KBM-7 (cell line): ENCODE measurements around the gene SSR1.
"Not testable (repeated sequence)": the region's sequence is repeated elsewhere in the genome, so short reads cannot be mapped to it uniquely, and the experiment has no call there.

ENCODE experiments used
- DNase-seq: peaks from one replicate; pipeline ENCODE4 v3.0.0-alpha.2; 2015
- in situ Hi-C: fragments of 300-500 bp; cut with MboI; formaldehyde crosslinking; loops from 2 replicates; pipeline ENCODE4 v1.14.3; 2020; ENCODE audit warnings: low sequenced_read_pairs, low pct_unique_long_range_greater_than_20kb, mixed read lengths

SSR1 gene

DNA sequence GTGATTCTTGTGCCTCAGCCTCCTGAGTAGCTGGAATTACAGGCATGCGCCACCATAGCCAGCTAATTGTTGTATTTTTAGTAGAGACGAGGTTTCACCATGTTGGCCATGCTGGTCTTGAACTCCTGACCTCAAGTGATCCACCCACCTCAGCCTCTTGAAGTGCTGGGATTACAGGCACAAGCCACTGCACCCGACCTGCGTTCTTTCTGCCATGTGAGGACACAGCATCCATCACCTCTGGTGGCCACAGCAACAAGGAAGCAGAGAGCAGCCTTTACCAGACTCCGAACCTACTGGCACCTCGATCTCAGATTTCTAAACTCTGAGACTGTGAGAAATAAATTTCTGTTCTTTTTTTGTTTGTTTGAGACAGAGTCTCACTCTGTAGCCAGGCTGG is 8.9 kb upstream of the SSR1 start:
- DNase-seq, in situ Hi-C loops: not testable (repeated sequence)

DNA sequence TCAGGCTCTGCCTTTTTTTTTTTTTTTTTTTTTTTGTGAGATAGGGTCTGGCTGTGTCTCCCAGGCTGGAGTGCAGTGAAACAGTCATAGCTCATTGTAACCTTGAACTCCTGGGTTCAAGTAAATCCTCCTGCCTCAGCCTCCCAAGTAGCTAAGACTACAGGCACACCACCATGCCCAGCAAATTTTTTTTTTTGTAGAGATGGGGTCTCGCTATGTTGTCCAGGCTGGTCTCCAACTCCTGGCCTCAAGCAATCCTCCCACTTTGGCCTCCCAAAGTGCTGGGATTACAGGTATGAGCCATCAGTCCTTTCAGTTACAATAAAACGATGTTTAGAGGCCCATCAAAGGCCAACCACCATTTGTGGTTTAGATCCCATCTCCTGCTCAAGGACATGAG is 6.4 kb upstream of the SSR1 start:
- DNase-seq, in situ Hi-C loops: not testable (repeated sequence)

DNA sequence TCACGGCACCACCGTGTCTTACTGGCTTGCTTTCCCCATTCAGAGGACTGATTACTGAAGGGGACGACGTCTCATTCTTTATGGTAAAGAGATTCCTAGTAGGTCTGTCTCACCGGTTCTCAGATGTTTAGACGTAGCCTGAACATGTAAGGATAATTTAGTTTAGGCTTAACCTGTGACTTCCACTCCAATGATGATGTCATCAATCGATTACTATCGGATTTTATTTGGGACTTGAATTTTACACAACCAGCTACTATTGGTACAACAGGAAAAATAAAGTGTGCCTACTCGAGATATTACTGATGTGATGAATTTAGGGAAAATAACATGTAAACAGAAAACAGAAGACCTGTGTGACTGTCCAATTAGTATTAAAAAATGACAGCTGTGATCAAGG is 4.5 kb upstream of the SSR1 start:
- no peak for DNase-seq
- in situ Hi-C loops: no loop called here

- no peak for DNase-seq
- in situ Hi-C loops: no loop called here
Observed at GRCh38 chr6:7316658-7317533, 3.9 kb upstream of the SSR1 start.

DNA sequence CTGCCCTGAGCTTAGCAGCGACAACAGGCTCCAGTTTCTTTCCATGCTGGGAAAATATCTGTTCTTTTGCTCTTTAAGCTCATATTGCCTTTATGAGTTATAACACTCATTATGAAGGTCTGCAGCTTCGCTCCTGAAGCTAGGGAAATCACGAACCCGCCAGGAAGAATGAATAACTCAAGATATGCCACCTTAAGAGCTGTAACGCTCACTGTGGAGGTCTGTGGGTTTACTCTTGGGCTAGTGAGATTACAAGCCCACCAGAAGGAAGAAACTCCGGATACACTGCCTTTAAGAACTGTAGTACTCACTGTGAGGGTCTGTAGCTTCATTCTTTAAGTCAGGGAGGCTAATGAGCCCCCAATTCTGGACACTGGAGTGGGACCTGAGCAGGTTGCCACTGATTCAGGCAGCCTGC is 3.0 kb upstream of the SSR1 start:
- no peak for DNase-seq
- in situ Hi-C loops: no loop called here

DNA sequence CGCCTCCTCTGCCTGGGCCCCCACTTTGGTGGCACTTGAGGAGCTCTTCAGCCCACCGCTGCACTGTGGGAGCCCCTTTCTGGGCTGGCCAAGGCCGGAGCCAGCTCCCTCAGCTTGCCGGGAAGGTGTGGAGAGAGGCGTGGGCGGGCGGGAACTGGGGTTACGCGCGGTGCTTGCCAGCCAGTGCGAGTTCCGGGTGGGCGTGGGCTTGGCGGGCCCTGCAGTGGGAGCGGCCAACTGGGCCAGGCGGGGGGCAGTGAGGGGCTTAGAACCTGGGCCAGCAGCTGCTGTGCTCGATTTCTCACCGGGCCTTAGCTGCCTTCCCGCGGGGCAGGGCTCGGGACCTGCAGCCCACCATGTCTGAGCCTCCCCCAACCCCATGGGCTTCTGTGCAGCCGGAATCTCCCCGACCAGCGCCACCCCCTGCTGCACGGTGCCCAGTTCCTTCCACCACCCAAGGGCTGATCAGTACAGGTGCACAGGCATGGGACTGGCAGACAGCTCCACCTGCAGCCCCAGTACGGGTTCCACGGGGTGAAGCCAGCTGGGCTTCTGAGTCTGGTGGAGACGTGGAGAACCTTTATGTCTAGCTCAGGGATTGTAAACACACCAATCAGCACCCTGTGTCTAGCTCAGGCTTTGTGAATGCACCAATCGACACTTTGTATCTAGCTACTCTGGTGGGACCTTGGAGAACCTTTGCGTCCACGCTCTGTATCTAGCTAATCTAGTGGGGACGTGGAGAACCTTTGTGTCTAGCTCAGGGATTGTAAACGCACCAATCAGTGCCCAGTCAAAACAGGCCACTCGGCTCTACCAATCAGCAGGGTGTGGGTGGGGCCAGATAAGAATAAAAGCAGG is 2.3 kb upstream of the SSR1 start:
- DNase-seq, in situ Hi-C loops: not testable (repeated sequence)

DNA sequence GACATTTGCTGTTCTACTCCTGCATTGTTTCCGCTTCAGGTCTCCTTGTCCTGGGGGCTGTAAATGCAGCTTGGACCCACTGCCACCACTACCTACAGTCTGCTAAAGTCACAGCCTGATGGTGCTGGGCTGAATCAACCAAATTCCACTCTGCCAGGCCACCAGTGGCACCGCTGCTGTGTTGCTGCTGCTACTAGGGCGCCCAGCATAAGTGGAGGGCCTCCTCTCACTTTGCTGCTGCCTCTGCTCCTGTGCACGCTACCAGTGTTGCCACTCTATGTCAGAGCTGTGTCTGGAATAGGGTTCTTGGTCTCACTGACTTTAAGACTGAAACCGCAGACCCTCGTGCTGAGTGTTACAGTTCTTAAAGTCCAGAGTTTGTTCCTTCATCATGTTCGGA is 1.4 kb upstream of the SSR1 start:
- DNase-seq: no peak
- in situ Hi-C loops: no loop called here

GRCh38 chr6:7313505-7314165 is 636 bp upstream of the SSR1 start:
- in situ Hi-C loops: no loop called here

GRCh38 chr6:7311917-7312615 is 933 bp downstream of the SSR1 start:
- in situ Hi-C loops: no loop called here
- peak; percentile 41 for DNase-seq

More at GRCh38 chr6:7313505-7314165, 636 bp upstream of the SSR1 start:
- DNase-seq: no peak

DNA sequence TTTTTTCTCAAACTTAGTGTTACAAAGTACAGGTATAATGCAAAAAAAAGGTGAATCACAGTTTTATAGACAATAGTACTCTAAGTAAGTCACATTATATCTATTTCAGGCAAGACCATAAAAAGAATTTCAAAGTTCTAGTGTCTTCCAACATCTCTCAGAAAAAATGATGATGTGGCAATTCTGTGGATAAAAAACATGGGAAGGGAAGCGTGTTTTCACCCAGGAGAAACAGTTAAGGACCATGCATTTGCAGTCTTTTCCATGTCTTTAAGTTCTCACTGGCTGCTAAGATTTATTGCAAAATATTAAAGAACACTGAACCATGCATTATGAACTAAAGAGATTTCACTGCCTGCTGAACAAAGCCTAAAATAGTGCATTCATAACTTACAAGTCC is 1.8 kb downstream of the SSR1 start:
- no peak for DNase-seq
- in situ Hi-C loops: no loop called here

GRCh38 chr6:7309050-7309449 is 3.9 kb downstream of the SSR1 start:
- no peak for DNase-seq
- in situ Hi-C loops: no loop called here

DNA sequence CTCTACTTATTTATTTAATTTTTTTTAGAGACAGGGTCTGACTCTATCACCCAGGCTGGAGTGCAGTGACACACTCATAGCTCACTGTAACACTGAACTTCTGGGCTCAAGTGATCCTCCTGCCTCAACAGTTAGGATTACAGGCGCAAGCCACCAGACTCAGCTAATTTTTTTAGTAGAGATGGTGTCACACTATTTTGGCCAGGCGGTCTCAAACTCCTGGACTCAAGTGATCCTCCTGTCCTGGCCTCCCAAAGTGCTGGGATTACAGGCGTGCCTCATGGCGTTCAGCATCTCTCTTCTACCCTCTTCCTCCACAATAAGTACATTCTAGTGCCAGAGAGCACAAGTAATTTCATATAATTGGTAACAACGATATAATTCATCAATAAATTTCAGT is 5.5 kb downstream of the SSR1 start:
- in situ Hi-C loops: no loop called here
- DNase-seq: no peak

DNA sequence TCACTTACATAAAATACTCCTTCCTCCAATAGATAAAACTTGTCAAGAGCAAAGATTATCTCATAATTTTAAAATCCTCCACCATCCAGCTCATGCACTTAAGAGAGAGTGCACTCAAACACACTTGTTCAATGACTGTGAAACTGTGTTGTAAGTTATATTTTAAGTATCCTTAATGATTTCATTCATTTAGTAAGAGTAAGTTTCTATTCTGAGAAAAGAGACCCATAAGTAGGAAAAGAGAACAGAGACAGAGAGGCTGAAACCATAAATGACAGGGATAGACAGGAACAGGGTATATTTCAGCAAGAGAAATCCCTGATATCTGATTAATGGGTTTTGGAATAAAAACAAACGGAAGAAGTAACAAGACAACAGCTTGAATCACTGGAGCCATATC is 8.2 kb downstream of the SSR1 start:
- in situ Hi-C loops: no loop called here

DNA sequence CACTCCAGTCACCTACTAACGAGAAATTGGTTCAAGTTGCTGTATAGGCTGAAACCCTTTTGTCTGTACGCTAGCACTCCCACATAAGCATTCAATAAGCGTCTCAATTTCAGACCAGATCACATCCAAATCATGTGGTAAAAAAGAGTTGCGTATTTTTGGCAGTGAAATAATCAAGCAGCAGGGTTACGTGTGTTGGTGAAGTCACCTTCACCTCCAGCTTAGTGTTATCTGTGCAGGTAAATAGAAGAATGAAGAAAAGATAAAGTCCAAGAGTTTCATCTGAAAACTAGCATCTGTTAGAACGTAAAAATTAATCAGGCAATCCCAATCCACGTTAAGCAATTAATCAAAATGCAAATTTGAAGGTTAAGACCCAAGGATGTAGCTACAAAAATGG is 11.3 kb downstream of the SSR1 start:
- DNase-seq: no peak
- in situ Hi-C loops: no loop called here

More for the DNA sequence above, 8.2 kb downstream of the SSR1 start:
- no peak for DNase-seq

DNA sequence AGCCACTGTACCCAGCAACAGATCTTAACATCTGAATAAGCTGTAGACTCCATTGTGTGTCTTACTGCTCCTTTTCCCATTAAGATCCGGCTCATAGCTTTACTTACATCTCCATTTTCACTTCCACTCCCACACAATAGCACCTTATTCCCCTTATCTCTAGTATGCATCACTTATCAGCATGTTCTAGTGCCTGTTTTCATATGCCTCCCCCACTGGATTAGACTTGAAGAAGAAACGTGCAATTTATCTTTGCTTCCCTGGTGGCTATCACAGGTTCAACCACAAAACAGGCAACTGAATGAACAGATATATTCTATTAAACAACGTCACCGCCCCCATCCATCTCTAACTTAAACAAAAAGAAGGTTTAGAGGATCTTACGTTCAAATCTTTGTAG is 12.1 kb downstream of the SSR1 start:
- in situ Hi-C loops: no loop called here
- DNase-seq: no peak

DNA sequence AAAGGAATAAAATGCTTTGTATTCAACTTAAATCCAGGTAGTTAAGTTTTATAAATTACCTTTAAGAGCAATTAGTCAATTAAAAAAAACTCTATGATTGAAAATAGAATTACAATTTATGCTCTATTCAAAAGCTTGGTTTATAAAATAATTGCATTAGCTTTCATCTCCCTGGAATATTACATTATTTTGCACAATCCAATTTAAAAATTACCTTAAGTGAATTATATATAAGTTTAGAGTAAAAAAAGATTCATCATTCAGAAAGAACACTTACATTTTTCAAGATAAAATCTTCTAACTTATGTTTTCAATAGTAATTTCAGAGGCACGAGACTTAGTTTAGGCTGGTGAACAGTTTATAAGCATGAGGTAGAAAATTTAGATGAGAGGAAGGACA is 14.9 kb downstream of the SSR1 start:
- in situ Hi-C loops: no loop called here
- DNase-seq: no peak

GRCh38 chr6:7296602-7297001 is 16.4 kb downstream of the SSR1 start:
- in situ Hi-C loops: no loop called here
- no peak for DNase-seq

DNA sequence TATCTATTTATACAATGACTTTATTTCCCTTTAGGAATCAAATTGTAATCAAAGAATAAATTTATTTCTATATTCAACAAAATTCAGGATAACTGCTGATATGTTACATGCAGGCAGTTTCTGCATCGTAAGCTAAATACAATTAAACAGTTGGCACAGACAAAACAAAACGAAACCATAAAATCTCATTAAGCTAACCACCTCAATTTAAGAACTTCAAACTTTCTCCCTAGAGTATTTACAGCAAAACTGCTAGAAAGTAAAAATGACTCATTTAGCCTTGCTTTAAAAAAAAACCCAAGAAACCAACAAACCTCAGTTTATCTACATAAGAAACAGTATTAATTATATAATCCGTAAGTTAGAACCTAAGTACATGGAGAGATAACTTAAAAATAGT is 17.1 kb downstream of the SSR1 start:
- DNase-seq: no peak
- in situ Hi-C loops: no loop called here

- in situ Hi-C loops: no loop called here
- no peak for DNase-seq
Observed at GRCh38 chr6:7292596-7293255, 20.3 kb downstream of the SSR1 start.
